HG02852 (cell line): ENCODE data around the gene HOXB3.

Experiments
- ATAC-seq: cut with Tn5 transposase; IDR thresholded peaks from one replicate; pipeline ENCODE4 v1.9.1; 2021; ENCODE audit warnings: mild to moderate bottlenecking, moderate library complexity; ENCODE audit not compliant: unreplicated experiment

The HOXB3 gene

GRCh38 chr17:48506246-48506645 lies 83.8 kb downstream of the HOXB3 start:
- ATAC-seq, result no peak

- peak; percentile 75 for ATAC-seq
Measured at GRCh38 chr17:48505788-48506187, 84.3 kb downstream of the HOXB3 start.

DNA sequence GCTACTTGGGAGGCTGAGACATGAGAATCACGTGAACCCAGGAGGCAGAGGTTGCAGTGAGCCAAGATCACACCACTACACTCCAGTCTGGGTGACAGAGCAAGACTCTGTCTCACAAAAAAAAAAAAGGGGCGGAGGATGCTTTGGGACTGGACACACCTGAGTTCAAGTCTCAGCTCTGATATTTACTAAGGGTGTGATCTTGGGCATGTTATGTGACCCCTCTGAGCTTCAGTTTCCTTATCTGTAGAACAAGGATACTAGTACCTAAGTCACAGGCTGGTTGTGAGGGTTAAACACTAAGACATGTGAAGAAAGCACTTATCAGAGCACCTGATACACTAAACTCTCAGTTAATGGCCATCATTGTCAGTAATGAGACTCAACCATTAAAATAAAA lies 85.1 kb downstream of the HOXB3 start:
- ATAC-seq, result no peak

DNA sequence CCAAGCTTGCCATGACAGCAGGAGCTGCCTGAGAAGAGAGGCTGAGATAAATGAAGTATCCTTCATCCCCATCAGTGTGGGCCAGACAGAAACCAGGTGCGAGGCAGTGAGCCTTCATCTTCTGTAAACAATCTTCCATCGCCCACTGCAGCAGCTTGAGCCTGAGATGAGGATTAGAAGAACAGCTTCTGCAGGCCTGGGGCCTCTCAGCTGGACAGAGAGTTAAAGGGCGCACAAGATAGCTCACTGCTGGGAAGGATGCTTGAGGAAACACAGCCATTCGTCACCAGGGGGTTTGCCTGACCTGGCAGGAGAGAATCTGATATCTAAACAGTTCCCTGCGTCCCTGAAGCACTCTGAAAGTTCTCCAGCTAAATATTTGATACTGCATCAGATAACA lies 86.3 kb downstream of the HOXB3 start:
- no peak for ATAC-seq

DNA sequence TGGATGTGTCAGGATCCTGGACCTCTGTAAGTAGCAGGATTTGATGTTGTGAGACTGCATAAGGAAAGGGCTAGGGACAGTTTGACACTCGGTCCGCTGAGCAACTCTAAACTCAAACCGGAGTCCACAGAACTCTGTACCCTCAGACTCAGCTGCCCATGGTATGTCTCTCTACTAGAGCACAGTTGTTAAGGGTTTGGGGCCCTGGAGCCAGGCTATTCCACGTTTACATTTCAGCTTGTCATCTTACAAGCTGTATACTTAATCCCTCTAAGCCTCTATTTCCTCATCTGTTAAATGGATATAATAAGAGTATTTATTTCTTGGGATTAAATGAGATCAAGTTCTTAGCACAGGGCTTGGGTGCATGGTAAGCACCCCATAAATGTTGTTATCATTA lies 87.1 kb downstream of the HOXB3 start:
- ATAC-seq, result no peak

DNA sequence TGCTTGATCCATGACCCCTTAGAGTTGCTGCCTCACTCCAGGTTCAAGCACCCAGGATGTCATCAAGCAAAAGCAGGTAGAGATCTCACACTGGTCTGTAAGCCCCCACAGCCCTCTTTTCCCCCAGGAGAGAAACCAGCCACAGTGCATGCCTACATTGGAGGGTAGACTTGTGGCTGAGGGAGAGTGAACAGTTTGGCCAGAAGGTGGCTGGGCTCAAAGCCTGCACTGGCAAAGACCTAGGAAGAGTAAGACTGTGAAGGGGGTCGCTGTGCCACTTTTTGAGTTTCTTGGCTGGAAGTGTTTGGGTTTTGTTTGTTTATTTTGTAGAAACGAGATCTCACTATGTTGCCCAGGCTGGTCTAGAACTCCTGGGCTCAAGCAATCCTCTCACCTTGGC lies 87.7 kb downstream of the HOXB3 start:
- ATAC-seq, result no peak

DNA sequence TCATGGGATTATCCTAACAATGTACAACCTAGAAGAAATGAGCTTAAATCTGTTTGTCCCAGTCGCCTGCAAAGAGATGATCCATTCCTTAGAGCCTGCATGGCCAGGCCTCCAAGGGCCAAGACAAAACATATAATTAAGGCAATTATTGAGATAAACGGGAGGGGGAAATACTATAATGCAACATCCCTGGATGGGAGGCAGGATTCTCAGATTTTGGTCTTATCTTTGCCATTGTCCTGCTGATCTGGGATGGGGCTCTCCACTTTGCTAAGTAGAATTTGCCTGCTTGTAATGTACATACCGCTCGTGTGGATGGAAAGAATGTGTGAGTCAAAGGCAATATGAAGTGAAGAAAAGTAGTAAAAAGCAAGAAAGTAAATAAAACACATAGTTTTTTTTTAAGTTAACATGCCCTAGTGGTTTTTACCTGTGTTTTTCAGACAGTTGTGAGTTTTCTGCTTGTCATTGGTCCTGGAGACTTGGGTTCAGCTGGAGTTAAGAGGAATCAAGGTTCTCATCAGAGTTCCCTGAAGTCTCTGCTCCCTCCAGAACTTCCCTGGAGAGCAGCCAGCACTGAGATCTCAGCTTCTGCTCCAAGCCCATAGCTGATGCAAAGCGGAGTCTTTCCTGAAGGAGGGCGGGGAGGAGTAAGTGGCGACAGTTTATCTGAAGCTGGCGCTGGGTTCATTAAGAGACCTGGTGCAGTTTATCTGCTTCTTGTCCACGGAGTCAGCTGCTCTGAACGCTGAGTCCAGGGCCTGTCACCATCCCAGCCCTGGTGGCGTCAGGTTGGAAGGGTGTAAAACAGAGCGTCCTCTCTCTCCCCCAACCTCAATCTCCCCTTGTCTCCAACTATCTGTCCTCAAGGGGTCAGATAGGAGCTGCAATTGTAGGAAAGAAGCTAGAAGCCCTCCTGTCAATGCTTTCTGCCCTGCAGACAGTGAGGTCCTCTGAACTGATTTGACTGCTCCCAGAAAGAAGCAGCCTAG lies 89.3 kb downstream of the HOXB3 start:
- no peak for ATAC-seq

GRCh38 chr17:48499735-48500434 lies 90.2 kb downstream of the HOXB3 start:
- ATAC-seq, result no peak

DNA sequence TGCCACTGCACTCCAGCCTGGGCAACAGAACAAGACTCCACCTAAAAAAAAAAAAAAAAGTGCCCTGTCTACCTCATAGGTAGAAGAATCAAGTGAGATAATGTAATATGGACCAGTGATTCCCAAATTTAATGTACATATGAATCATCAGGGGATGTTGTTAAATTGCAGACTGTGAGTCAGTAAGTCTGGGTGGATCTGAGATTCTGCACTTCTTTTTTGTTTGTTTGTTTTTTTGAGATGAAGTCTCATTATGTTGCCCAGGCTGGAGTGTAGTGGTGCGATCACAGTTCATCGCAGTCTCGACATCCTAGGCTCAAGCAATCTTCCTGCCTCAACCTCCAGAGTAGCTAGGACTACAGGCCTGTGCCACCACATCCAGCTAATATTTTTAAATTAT lies 90.8 kb downstream of the HOXB3 start:
- ATAC-seq, result no peak
